ENCODE data around the gene MAPK1.
"Not testable (repeated sequence)": the region's sequence is repeated elsewhere in the genome, so short reads cannot be mapped to it uniquely, and the experiment has no call there.

The MAPK1 gene

GRCh38 chr22:21807544-21808529, 59.6 kb downstream of the MAPK1 start:
- no peak overlapping the region for H3K27ac ChIP-seq (ENCODE audit: low read depth, low read length)
- no peak overlapping the region for H3K4me3 ChIP-seq (ENCODE audit: low read depth in 1 of 5, low read length in 5 of 5)
- no peaks in the 10 kb centered on the region for H3K4me1 ChIP-seq (ENCODE audit: control insufficient read depth in 5 of 5, insufficient read depth in 5 of 5, low read length in 5 of 5)
- H3K9me3 ChIP-seq (ENCODE audit: control insufficient read depth in 5 of 5, low read length in 5 of 5), result no peaks in the 10 kb centered on the region
- H3K9ac ChIP-seq (ENCODE audit: low read length in 5 of 5), result no peak overlapping the region
- H3K27me3 ChIP-seq (ENCODE audit: control insufficient read depth in 5 of 5, insufficient read depth in 4 of 5, low read length in 5 of 5), result no peaks in the 10 kb centered on the region
- H3K36me3 ChIP-seq (ENCODE audit: control insufficient read depth in 5 of 5, insufficient read depth in 5 of 5, low read length in 5 of 5), result peaks cover 28 to 45% (median 34%) of the 10 kb centered on the region in 5 donors

GRCh38 chr22:21805325-21805724, 62.1 kb downstream of the MAPK1 start:
- H3K9ac ChIP-seq (ENCODE audit: low read length in 5 of 5); H3K27ac ChIP-seq (ENCODE audit: low read depth, low read length); H3K9me3 ChIP-seq (ENCODE audit: control insufficient read depth in 5 of 5, low read length in 5 of 5); H3K4me1 ChIP-seq (ENCODE audit: control insufficient read depth in 5 of 5, insufficient read depth in 5 of 5, low read length in 5 of 5); H3K4me3 ChIP-seq (ENCODE audit: low read depth in 1 of 5, low read length in 5 of 5); H3K27me3 ChIP-seq (ENCODE audit: control insufficient read depth in 5 of 5, insufficient read depth in 4 of 5, low read length in 5 of 5): not testable (repeated sequence)
- peaks cover 38 to 65% (median 53%) of the 10 kb centered on the region in 5 donors for H3K36me3 ChIP-seq (ENCODE audit: control insufficient read depth in 5 of 5, insufficient read depth in 5 of 5, low read length in 5 of 5)

- Histone ChIP-seq H3K27ac (ENCODE audit: low read depth, low read length) (no peak overlapping the region), H3K9ac (ENCODE audit: low read length in 5 of 5) (no peak overlapping the region), H3K4me1 (ENCODE audit: control insufficient read depth in 5 of 5, insufficient read depth in 5 of 5, low read length in 5 of 5) (no peaks in the 10 kb centered on the region), H3K27me3 (ENCODE audit: control insufficient read depth in 5 of 5, insufficient read depth in 4 of 5, low read length in 5 of 5) (no peaks in the 10 kb centered on the region), H3K9me3 (ENCODE audit: control insufficient read depth in 5 of 5, low read length in 5 of 5) (no peaks in the 10 kb centered on the region), H3K4me3 (ENCODE audit: low read depth in 1 of 5, low read length in 5 of 5) (no peak overlapping the region), H3K36me3 (ENCODE audit: control insufficient read depth in 5 of 5, insufficient read depth in 5 of 5, low read length in 5 of 5) (peaks cover 42 to 72% (median 58%) of the 10 kb centered on the region in 5 donors)
Observed at GRCh38 chr22:21803811-21804249, 63.6 kb downstream of the MAPK1 start.

- Histone ChIP-seq H3K27ac (ENCODE audit: low read depth, low read length) (no peak overlapping the region), H3K4me1 (ENCODE audit: control insufficient read depth in 5 of 5, insufficient read depth in 5 of 5, low read length in 5 of 5) (peaks cover 0 to 6% (median 0%) of the 10 kb centered on the region in 5 donors), H3K4me3 (ENCODE audit: low read depth in 1 of 5, low read length in 5 of 5) (no peak overlapping the region), H3K9me3 (ENCODE audit: control insufficient read depth in 5 of 5, low read length in 5 of 5) (no peaks in the 10 kb centered on the region), H3K27me3 (ENCODE audit: control insufficient read depth in 5 of 5, insufficient read depth in 4 of 5, low read length in 5 of 5) (no peaks in the 10 kb centered on the region), H3K9ac (ENCODE audit: low read length in 5 of 5) (no peak overlapping the region), H3K36me3 (ENCODE audit: control insufficient read depth in 5 of 5, insufficient read depth in 5 of 5, low read length in 5 of 5) (peaks cover 44 to 84% (median 67%) of the 10 kb centered on the region in 5 donors)
Observed at GRCh38 chr22:21802673-21803072, 64.8 kb downstream of the MAPK1 start.

GRCh38 chr22:21802056-21802455, 65.4 kb downstream of the MAPK1 start:
- H3K9me3 ChIP-seq (ENCODE audit: control insufficient read depth in 5 of 5, low read length in 5 of 5), result no peaks in the 10 kb centered on the region
- no peak overlapping the region for H3K27ac ChIP-seq (ENCODE audit: low read depth, low read length)
- peaks cover 0 to 9% (median 0%) of the 10 kb centered on the region in 5 donors for H3K4me1 ChIP-seq (ENCODE audit: control insufficient read depth in 5 of 5, insufficient read depth in 5 of 5, low read length in 5 of 5)
- H3K27me3 ChIP-seq (ENCODE audit: control insufficient read depth in 5 of 5, insufficient read depth in 4 of 5, low read length in 5 of 5), result no peaks in the 10 kb centered on the region
- H3K4me3 ChIP-seq (ENCODE audit: low read depth in 1 of 5, low read length in 5 of 5), result no peak overlapping the region
- H3K36me3 ChIP-seq (ENCODE audit: control insufficient read depth in 5 of 5, insufficient read depth in 5 of 5, low read length in 5 of 5), result peaks cover 47 to 83% (median 67%) of the 10 kb centered on the region in 5 donors
- no peak overlapping the region for H3K9ac ChIP-seq (ENCODE audit: low read length in 5 of 5)

GRCh38 chr22:21801304-21801644, 66.2 kb downstream of the MAPK1 start:
- H3K9me3 ChIP-seq (ENCODE audit: control insufficient read depth in 5 of 5, low read length in 5 of 5); H3K4me1 ChIP-seq (ENCODE audit: control insufficient read depth in 5 of 5, insufficient read depth in 5 of 5, low read length in 5 of 5); H3K4me3 ChIP-seq (ENCODE audit: low read depth in 1 of 5, low read length in 5 of 5); H3K27me3 ChIP-seq (ENCODE audit: control insufficient read depth in 5 of 5, insufficient read depth in 4 of 5, low read length in 5 of 5); H3K27ac ChIP-seq (ENCODE audit: low read depth, low read length); H3K9ac ChIP-seq (ENCODE audit: low read length in 5 of 5): not testable (repeated sequence)
- H3K36me3 ChIP-seq (ENCODE audit: control insufficient read depth in 5 of 5, insufficient read depth in 5 of 5, low read length in 5 of 5), result peaks cover 45 to 78% (median 65%) of the 10 kb centered on the region in 5 donors

- peaks cover 0 to 9% (median 0%) of the 10 kb centered on the region in 5 donors for H3K4me1 ChIP-seq (ENCODE audit: control insufficient read depth in 5 of 5, insufficient read depth in 5 of 5, low read length in 5 of 5)
- H3K27ac ChIP-seq (ENCODE audit: low read depth, low read length), result no peak overlapping the region
- no peak overlapping the region for H3K9ac ChIP-seq (ENCODE audit: low read length in 5 of 5)
- H3K9me3 ChIP-seq (ENCODE audit: control insufficient read depth in 5 of 5, low read length in 5 of 5), result no peaks in the 10 kb centered on the region
- H3K27me3 ChIP-seq (ENCODE audit: control insufficient read depth in 5 of 5, insufficient read depth in 4 of 5, low read length in 5 of 5), result no peaks in the 10 kb centered on the region
- no peak overlapping the region for H3K4me3 ChIP-seq (ENCODE audit: low read depth in 1 of 5, low read length in 5 of 5)
- H3K36me3 ChIP-seq (ENCODE audit: control insufficient read depth in 5 of 5, insufficient read depth in 5 of 5, low read length in 5 of 5), result peaks cover 41 to 75% (median 62%) of the 10 kb centered on the region in 5 donors
Observed at GRCh38 chr22:21800552-21801303, 66.7 kb downstream of the MAPK1 start.

GRCh38 chr22:21797444-21798221, 69.8 kb downstream of the MAPK1 start:
- Histone ChIP-seq H3K9ac (ENCODE audit: low read length in 5 of 5) (no peak overlapping the region), H3K4me1 (ENCODE audit: control insufficient read depth in 5 of 5, insufficient read depth in 5 of 5, low read length in 5 of 5) (peaks cover 0 to 9% (median 0%) of the 10 kb centered on the region in 5 donors), H3K9me3 (ENCODE audit: control insufficient read depth in 5 of 5, low read length in 5 of 5) (no peaks in the 10 kb centered on the region), H3K36me3 (ENCODE audit: control insufficient read depth in 5 of 5, insufficient read depth in 5 of 5, low read length in 5 of 5) (peaks cover 22 to 56% (median 45%) of the 10 kb centered on the region in 5 donors), H3K4me3 (ENCODE audit: low read depth in 1 of 5, low read length in 5 of 5) (no peak overlapping the region), H3K27me3 (ENCODE audit: control insufficient read depth in 5 of 5, insufficient read depth in 4 of 5, low read length in 5 of 5) (no peaks in the 10 kb centered on the region), H3K27ac (ENCODE audit: low read depth, low read length) (peak overlapping the region; percentile 46)

- peaks cover 17 to 48% (median 41%) of the 10 kb centered on the region in 5 donors for H3K36me3 ChIP-seq (ENCODE audit: control insufficient read depth in 5 of 5, insufficient read depth in 5 of 5, low read length in 5 of 5)
Observed at GRCh38 chr22:21796863-21797262, 70.6 kb downstream of the MAPK1 start.

More at GRCh38 chr22:21796863-21797262, 70.6 kb downstream of the MAPK1 start:
- Histone ChIP-seq H3K27me3 (ENCODE audit: control insufficient read depth in 5 of 5, insufficient read depth in 4 of 5, low read length in 5 of 5) (no peaks in the 10 kb centered on the region), H3K27ac (ENCODE audit: low read depth, low read length) (no peak overlapping the region), H3K9me3 (ENCODE audit: control insufficient read depth in 5 of 5, low read length in 5 of 5) (no peaks in the 10 kb centered on the region), H3K4me1 (ENCODE audit: control insufficient read depth in 5 of 5, insufficient read depth in 5 of 5, low read length in 5 of 5) (peaks cover 0 to 9% (median 0%) of the 10 kb centered on the region in 5 donors), H3K4me3 (ENCODE audit: low read depth in 1 of 5, low read length in 5 of 5) (no peak overlapping the region), H3K9ac (ENCODE audit: low read length in 5 of 5) (no peak overlapping the region)

All from subcutaneous abdominal adipose tissue (tissue), 5 donors.